HG03558 (cell line): ENCODE measurements around the gene TMOD2.

ENCODE experiments used
- ATAC-seq: cut with Tn5 transposase; IDR thresholded peaks from one replicate; pipeline ENCODE4 v1.9.1; 2021; ENCODE audit warnings: moderate number of reproducible peaks; ENCODE audit not compliant: unreplicated experiment; ENCODE audit errors: extremely low read depth

TMOD2 gene

DNA sequence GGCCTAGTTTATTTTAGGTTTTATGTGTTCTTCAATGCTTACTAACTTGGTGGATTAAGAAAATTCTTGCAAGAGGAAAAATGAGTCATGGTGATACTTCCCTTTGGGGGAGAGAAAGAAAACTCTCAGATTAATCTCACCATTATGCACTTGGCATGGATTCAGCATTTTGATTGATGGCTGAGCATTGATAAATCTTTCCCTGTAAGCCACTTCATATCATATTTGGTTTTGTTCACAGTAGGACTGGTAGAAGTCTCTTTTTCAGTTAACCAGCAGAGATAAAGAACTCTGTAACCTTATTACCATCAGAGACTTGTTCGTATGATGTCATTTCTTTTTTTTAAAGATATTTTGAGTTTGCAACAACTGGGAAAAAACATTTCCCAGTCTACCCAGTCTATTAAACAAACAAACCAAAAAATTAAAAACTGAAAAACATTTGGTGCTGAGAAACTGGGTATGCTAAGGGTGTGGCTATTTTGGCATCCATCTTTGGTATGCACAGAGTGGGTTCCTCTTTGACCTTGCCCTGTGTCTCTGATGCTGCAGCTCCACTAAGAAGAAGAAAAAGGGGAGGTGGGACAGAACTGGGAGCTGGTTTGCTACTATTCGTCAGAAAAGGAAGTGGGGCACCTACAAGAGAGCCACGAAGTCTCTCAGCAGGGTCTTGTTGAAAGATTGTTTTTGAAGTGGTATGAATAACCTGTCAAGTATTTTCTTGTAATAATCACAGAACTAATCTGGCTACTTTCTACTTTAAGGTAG is 95.2 kb downstream of the TMOD2 start:
- ATAC-seq, result no peak

DNA sequence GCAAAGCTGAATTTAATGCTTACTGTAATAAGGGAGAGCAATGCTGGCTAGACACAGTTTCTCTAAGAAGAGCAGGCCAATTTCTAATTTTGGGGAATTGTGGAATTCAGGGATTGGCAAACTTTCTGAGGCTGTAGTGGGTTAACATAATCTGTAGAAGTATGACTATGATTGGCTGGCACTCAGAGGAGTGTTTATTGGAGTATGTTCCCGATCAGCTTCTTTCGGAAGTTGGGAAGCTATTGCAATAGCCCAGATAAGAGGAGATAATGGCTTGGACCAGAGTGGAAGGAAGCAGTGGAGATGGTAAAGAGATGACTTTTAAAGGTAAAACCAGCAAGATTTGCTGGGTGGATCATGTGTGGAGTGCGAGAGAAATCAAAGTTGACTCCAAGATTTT is 97.4 kb downstream of the TMOD2 start:
- ATAC-seq, result no peak

GRCh38 chr15:51849860-51850259 is 98.5 kb downstream of the TMOD2 start:
- no peak for ATAC-seq

GRCh38 chr15:51853998-51854397 is 102.6 kb downstream of the TMOD2 start:
- ATAC-seq, result no peak

GRCh38 chr15:51855612-51856011 is 104.2 kb downstream of the TMOD2 start:
- no peak for ATAC-seq

DNA sequence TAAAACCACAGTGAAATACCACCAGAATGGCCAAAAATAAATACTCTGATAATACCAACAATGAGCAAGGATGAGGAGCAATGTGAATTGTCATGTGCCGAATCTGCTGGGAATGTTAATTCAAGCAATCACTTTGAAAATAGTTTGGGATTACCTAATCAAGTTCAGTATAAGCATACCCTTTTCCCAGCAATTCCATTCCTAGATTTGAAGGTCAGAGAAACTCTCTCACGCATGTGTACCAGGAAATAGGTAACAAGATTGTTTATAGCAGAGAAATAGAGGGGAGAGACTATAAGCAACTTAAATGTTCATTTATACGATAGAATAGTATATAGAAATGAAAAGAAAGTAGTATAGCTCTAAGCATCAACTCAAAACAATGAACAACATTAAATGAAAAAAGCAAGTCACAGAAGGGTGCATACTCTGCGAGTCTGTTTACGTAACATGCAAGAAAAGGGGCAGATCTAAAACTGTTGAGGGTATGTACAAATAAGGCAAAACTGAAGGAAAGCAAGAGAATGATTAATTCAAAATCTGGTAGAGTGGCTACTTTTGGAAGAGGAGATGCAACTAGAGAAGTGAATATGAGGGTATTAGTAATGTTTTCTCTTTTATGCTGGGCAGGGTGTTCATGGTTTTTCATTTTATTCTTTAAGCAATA is 105.5 kb downstream of the TMOD2 start:
- no peak for ATAC-seq

DNA sequence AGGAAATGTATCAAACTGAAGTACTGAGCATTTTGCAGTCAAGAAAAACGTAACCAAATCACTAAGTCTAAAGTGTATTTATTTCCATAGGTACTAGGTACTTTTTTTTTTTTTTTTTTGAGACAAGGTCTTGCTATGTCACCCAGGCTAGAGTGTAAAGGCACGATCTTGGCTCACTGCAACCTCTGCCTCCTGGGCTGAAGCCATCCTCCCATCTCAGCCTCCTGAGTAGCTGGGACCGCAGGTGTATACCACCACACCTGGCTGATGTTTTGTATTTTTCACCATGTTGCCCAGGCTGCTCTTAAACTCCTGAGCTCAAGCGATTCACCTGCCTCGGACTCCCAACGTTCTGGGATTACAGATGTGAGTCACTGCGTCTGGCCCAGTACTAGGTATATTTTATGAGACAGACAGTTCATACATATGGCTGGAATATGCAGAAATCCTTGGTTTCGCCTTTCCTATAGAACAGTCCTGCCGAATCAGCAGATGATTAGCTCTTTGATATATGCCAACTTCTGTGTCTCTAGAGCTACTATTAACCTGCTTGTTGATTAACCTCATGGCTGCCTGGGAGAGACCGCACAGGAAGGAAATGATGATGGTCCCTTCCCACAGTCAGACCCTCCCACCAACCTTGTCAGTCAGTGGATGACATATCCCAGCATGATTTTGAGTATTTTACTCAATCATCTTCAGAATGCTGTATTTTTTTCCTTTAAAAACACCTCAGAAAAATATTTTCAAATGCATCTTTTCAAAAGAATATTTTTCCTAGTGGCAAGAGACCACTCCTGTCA is 110.4 kb downstream of the TMOD2 start:
- ATAC-seq, result no peak

DNA sequence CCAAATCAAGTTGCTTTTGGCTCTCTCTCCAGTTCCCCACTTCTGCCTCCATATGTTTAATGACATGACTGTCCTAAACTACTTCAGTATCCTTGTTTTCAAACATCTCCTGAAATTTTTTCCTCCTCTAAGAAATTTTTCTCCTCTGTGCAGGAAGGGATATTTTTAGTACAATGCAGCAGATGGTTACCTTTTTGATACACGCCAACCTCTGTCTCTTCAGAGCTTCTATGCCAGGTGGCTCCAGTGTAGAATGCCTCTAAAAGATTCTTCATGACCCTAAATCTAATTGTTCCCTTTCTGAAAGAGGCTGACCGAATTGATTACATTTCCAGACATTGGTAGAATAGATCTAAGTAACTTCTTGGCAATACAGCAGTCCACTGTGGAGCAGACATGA is 111.7 kb downstream of the TMOD2 start:
- no peak for ATAC-seq

GRCh38 chr15:51864408-51865056 is 113.1 kb downstream of the TMOD2 start:
- no peak for ATAC-seq

DNA sequence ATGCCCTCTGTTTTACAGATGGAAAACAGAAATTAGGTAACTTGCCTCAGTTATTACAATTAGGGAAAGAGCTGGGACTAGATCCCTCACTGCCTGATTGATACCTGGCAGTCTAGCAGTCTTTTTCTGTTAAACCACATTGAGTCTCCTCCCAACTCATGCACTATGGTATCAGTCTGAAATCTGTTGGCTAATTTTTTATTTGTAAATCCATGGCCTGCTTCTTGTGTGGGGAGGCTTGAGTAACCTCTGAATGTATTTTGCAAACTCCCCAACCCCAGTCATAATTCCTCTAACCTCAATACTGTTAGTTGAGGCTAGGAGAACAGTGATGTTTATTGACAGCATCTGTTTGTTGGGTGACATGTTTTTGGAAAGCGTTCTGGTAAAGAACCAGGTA is 113.9 kb downstream of the TMOD2 start:
- ATAC-seq, result no peak
